ENCODE data around the gene WDFY2. TPM values are rescaled to one million over a fixed set of nuclear protein-coding genes. Genes with fewer than 3 reads are reported as not detected.

WDFY2 gene
- total RNA-seq, 3 donors from 2014 or later (not counting 1 experiment from before 2014, with no cell fraction given) = 29.5 to 32.1 (median 31.3) TPM

- intact Hi-C loops (cut with micrococcal nuclease) = no loop called here
- H3K27ac Mint-ChIP-seq = peak overlapping the region in 1 of 2 donors; percentile 26
- H3K27me3 ChIP-seq (ENCODE audit: control insufficient read depth, insufficient read depth, low read length) = no peaks in the 10 kb centered on the region
- H3K4me3 Mint-ChIP-seq = no peak overlapping the region
- TF ChIP-seq, protein P1, sequence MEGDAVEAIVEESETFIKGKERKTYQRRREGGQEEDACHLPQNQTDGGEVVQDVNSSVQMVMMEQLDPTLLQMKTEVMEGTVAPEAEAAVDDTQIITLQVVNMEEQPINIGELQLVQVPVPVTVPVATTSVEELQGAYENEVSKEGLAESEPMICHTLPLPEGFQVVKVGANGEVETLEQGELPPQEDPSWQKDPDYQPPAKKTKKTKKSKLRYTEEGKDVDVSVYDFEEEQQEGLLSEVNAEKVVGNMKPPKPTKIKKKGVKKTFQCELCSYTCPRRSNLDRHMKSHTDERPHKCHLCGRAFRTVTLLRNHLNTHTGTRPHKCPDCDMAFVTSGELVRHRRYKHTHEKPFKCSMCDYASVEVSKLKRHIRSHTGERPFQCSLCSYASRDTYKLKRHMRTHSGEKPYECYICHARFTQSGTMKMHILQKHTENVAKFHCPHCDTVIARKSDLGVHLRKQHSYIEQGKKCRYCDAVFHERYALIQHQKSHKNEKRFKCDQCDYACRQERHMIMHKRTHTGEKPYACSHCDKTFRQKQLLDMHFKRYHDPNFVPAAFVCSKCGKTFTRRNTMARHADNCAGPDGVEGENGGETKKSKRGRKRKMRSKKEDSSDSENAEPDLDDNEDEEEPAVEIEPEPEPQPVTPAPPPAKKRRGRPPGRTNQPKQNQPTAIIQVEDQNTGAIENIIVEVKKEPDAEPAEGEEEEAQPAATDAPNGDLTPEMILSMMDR (IDR thresholded peaks at IDR 0.05) = no peak
- peaks cover 1% of the 10 kb centered on the region for H3K36me3 ChIP-seq (ENCODE audit: control insufficient read depth, insufficient read depth, low read length)
- H3K36me3 Mint-ChIP-seq = no peaks in the 10 kb centered on the region
- H3K4me1 ChIP-seq (ENCODE audit: control insufficient read depth, insufficient read depth, low read length) = peaks cover 16% of the 10 kb centered on the region
- ATAC-seq (no peak), DNase-seq (no peak)
- no peaks in the 10 kb centered on the region for H3K9me3 ChIP-seq (ENCODE audit: control insufficient read depth, insufficient read depth, low read length)
- 95% methylated on average over 2 of the region's 3 CpGs for WGBS (ENCODE audit: insufficient coverage)
- no peak overlapping the region for H3K4me3 ChIP-seq (ENCODE audit: low read length)
- no peaks in the 10 kb centered on the region for H3K27me3 Mint-ChIP-seq (ENCODE audit: low read depth in 2 of 2)
- H3K27ac ChIP-seq (ENCODE audit: low read length) = no peak overlapping the region
- H3K9me3 Mint-ChIP-seq = no peaks in the 10 kb centered on the region
- H3K4me1 Mint-ChIP-seq = peaks cover 22 to 40% of the 10 kb centered on the region in 2 donors
Observed at GRCh38 chr13:51733374-51734298, 149.4 kb downstream of the WDFY2 start.

GRCh38 chr13:51734786-51735185 lies 150.5 kb downstream of the WDFY2 start:
- intact Hi-C loops (cut with micrococcal nuclease) = no loop called here
- no peak overlapping the region for H3K4me3 Mint-ChIP-seq
- H3K4me3 ChIP-seq (ENCODE audit: low read length) = no peak overlapping the region
- H3K4me1 ChIP-seq (ENCODE audit: control insufficient read depth, insufficient read depth, low read length) = peaks cover 16% of the 10 kb centered on the region
- TF ChIP-seq, protein P1 (IDR thresholded peaks at IDR 0.05) = no peak
- ATAC-seq = no peak
- no peaks in the 10 kb centered on the region for H3K27me3 ChIP-seq (ENCODE audit: control insufficient read depth, insufficient read depth, low read length)
- peaks cover 9% of the 10 kb centered on the region for H3K36me3 ChIP-seq (ENCODE audit: control insufficient read depth, insufficient read depth, low read length)
- no peaks in the 10 kb centered on the region for H3K27me3 Mint-ChIP-seq (ENCODE audit: low read depth in 2 of 2)
- H3K9me3 Mint-ChIP-seq = no peaks in the 10 kb centered on the region
- WGBS (ENCODE audit: insufficient coverage) = 88% methylated on average over 2 of the region's 2 CpGs
- H3K27ac Mint-ChIP-seq = no peak overlapping the region
- no peaks in the 10 kb centered on the region for H3K9me3 ChIP-seq (ENCODE audit: control insufficient read depth, insufficient read depth, low read length)
- H3K4me1 Mint-ChIP-seq = peaks cover 22 to 43% of the 10 kb centered on the region in 2 donors
- peaks cover 10% of the 10 kb centered on the region for H3K36me3 Mint-ChIP-seq
- DNase-seq = no peak
- no peak overlapping the region for H3K27ac ChIP-seq (ENCODE audit: low read length)

- Histone ChIP-seq H3K4me3 (ENCODE audit: low read length) (no peak overlapping the region), H3K36me3 (ENCODE audit: control insufficient read depth, insufficient read depth, low read length) (peaks cover 15% of the 10 kb centered on the region), H3K4me1 (ENCODE audit: control insufficient read depth, insufficient read depth, low read length) (peaks cover 7% of the 10 kb centered on the region), H3K27me3 (ENCODE audit: control insufficient read depth, insufficient read depth, low read length) (no peaks in the 10 kb centered on the region), H3K27ac (ENCODE audit: low read length) (no peak overlapping the region), H3K9me3 (ENCODE audit: control insufficient read depth, insufficient read depth, low read length) (no peaks in the 10 kb centered on the region)
- Mint-ChIP-seq H3K9me3 (no peaks in the 10 kb centered on the region), H3K27ac (peak overlapping the region in 1 of 2 donors; percentile 62), H3K27me3 (ENCODE audit: low read depth in 2 of 2) (no peaks in the 10 kb centered on the region), H3K4me3 (peak overlapping the region; percentile 40), H3K36me3 (peaks cover 14% of the 10 kb centered on the region), H3K4me1 (peaks cover 17 to 35% of the 10 kb centered on the region in 2 donors)
- ATAC-seq (peak in 2 of 3 donors; percentile 29 to 77), DNase-seq (peak in 1 of 2 donors; percentile 19)
- intact Hi-C loops (cut with micrococcal nuclease) = no loop called here
- 27% methylated on average over 3 of the region's 3 CpGs for WGBS (ENCODE audit: insufficient coverage)
- TF ChIP-seq, protein P1 (IDR thresholded peaks at IDR 0.05) = no peak
Observed at GRCh38 chr13:51737609-51738008, 153.3 kb downstream of the WDFY2 start.
